ENCODE measurements around the gene CNIH3. TPM values are rescaled to one million over a fixed set of nuclear protein-coding genes. Genes with fewer than 3 reads are reported as not detected.
"Not testable (repeated sequence)": the region's sequence is repeated elsewhere in the genome, so short reads cannot be mapped to it uniquely, and the experiment has no call there.

The CNIH3 gene
- total RNA-seq, 1 donor from 2014 or later, result 1.3 TPM

GRCh38 chr1:224683936-224684335 lies 67.8 kb downstream of the CNIH3 start:
- intact Hi-C loops (cut with micrococcal nuclease), result no loop called here

GRCh38 chr1:224684979-224685425 lies 68.9 kb downstream of the CNIH3 start:
- intact Hi-C loops (cut with micrococcal nuclease), result no loop called here

- intact Hi-C loops (cut with micrococcal nuclease), result not testable (repeated sequence)
These were observed 70.0 kb downstream of the CNIH3 start for GRCh38 chr1:224686140-224686539.

- intact Hi-C loops (cut with micrococcal nuclease), result no loop called here
These were observed 71.3 kb downstream of the CNIH3 start for GRCh38 chr1:224687465-224687864.

GRCh38 chr1:224689374-224689773 lies 73.3 kb downstream of the CNIH3 start:
- intact Hi-C loops (cut with micrococcal nuclease), result no loop called here

GRCh38 chr1:224690576-224690975 lies 74.5 kb downstream of the CNIH3 start:
- intact Hi-C loops (cut with micrococcal nuclease), result no loop called here

GRCh38 chr1:224691148-224691925 lies 75.2 kb downstream of the CNIH3 start:
- intact Hi-C loops (cut with micrococcal nuclease), result no loop called here

- intact Hi-C loops (cut with micrococcal nuclease), result no loop called here
These were observed 78.9 kb downstream of the CNIH3 start for GRCh38 chr1:224694969-224695368.

GRCh38 chr1:224696021-224696420 lies 79.9 kb downstream of the CNIH3 start:
- intact Hi-C loops (cut with micrococcal nuclease), result no loop called here

- intact Hi-C loops (cut with micrococcal nuclease), result no loop called here
These were observed 81.0 kb downstream of the CNIH3 start for GRCh38 chr1:224696891-224697765.

- intact Hi-C loops (cut with micrococcal nuclease), result no loop called here
These were observed 81.9 kb downstream of the CNIH3 start for GRCh38 chr1:224698015-224698451.

GRCh38 chr1:224700918-224701531 lies 84.9 kb downstream of the CNIH3 start:
- intact Hi-C loops (cut with micrococcal nuclease), result loop anchor here (1.0 kb wide), 1 partner anchor 150 kb away; no protein-coding TSS in a partner anchor

GRCh38 chr1:224703702-224704101 lies 87.6 kb downstream of the CNIH3 start:
- intact Hi-C loops (cut with micrococcal nuclease), result no loop called here

- intact Hi-C loops (cut with micrococcal nuclease), result no loop called here
These were observed 88.1 kb downstream of the CNIH3 start for GRCh38 chr1:224704107-224704735.

GRCh38 chr1:224705578-224705977 lies 89.5 kb downstream of the CNIH3 start:
- intact Hi-C loops (cut with micrococcal nuclease), result no loop called here

GRCh38 chr1:224707843-224708725 lies 92.0 kb downstream of the CNIH3 start:
- intact Hi-C loops (cut with micrococcal nuclease), result no loop called here

GRCh38 chr1:224710196-224710595 lies 94.1 kb downstream of the CNIH3 start:
- intact Hi-C loops (cut with micrococcal nuclease), result no loop called here

- intact Hi-C loops (cut with micrococcal nuclease), result not testable (repeated sequence)
These were observed 95.2 kb downstream of the CNIH3 start for GRCh38 chr1:224711231-224711756.

- intact Hi-C loops (cut with micrococcal nuclease), result no loop called here
These were observed 95.8 kb downstream of the CNIH3 start for GRCh38 chr1:224711876-224712275.

- intact Hi-C loops (cut with micrococcal nuclease), result no loop called here
These were observed 97.1 kb downstream of the CNIH3 start for GRCh38 chr1:224713228-224713627.

Data from T-helper 1 cell treated with Interleukin-12 subunit alpha and Interleukin-12 subunit beta and Interleukin-4 antibody, amounts not matched to agents 30 ng/mL and 1 ng/mL, for 36 hours (primary cell).